Stimulated activated CD8-positive, alpha-beta memory T cell treated with anti-CD3 and anti-CD28 coated beads, Interleukin-2, amount 100 ng/mL, for 48 hours (primary cell): ENCODE measurements around the gene PRELID2.

Experiments used
- DNase-seq, 2 donors: peaks; one replicate each; pipeline ENCODE4 v3.0.0-alpha.2; 2020; ENCODE audit warnings: low read depth in 2 of 2

The PRELID2 gene

GRCh38 chr5:145797336-145797735 lies 37.8 kb downstream of the PRELID2 start:
- no peak for DNase-seq

- no peak for DNase-seq
These were observed 38.8 kb downstream of the PRELID2 start for GRCh38 chr5:145796318-145796717.

GRCh38 chr5:145793574-145793973 lies 41.6 kb downstream of the PRELID2 start:
- no peak for DNase-seq

- no peak for DNase-seq
These were observed 42.3 kb downstream of the PRELID2 start for GRCh38 chr5:145792840-145793239.

- DNase-seq, result no peak
These were observed 43.3 kb downstream of the PRELID2 start for GRCh38 chr5:145791866-145792265.

- DNase-seq, result no peak
These were observed 47.1 kb downstream of the PRELID2 start for GRCh38 chr5:145787996-145788395.

- no peak for DNase-seq
These were observed 47.6 kb downstream of the PRELID2 start for GRCh38 chr5:145787507-145787906.

- DNase-seq, result no peak
These were observed 48.1 kb downstream of the PRELID2 start for GRCh38 chr5:145787001-145787400.

- no peak for DNase-seq
These were observed 54.2 kb downstream of the PRELID2 start for GRCh38 chr5:145780982-145781381.

- no peak for DNase-seq
These were observed 56.8 kb downstream of the PRELID2 start for GRCh38 chr5:145778144-145778900.

GRCh38 chr5:145777445-145778063 lies 57.6 kb downstream of the PRELID2 start:
- DNase-seq, result no peak

- no peak for DNase-seq
These were observed 58.3 kb downstream of the PRELID2 start for GRCh38 chr5:145776886-145777285.

GRCh38 chr5:145775893-145776444 lies 59.2 kb downstream of the PRELID2 start:
- no peak for DNase-seq

- no peak for DNase-seq
These were observed 59.7 kb downstream of the PRELID2 start for GRCh38 chr5:145775411-145775810.

GRCh38 chr5:145774442-145774841 lies 60.7 kb downstream of the PRELID2 start:
- DNase-seq, result no peak

GRCh38 chr5:145772466-145772865 lies 62.7 kb downstream of the PRELID2 start:
- DNase-seq, result no peak

- no peak for DNase-seq
These were observed 66.3 kb downstream of the PRELID2 start for GRCh38 chr5:145768863-145769262.

- no peak for DNase-seq
These were observed 70.8 kb downstream of the PRELID2 start for GRCh38 chr5:145764325-145764724.

- no peak for DNase-seq
These were observed 72.3 kb downstream of the PRELID2 start for GRCh38 chr5:145762833-145763232.

- DNase-seq, result no peak
These were observed 73.9 kb downstream of the PRELID2 start for GRCh38 chr5:145761254-145761653.

- DNase-seq, result no peak
These were observed 74.5 kb downstream of the PRELID2 start for GRCh38 chr5:145760660-145761059.

GRCh38 chr5:145752947-145753346 lies 82.2 kb downstream of the PRELID2 start:
- no peak for DNase-seq

GRCh38 chr5:145752534-145752933 lies 82.6 kb downstream of the PRELID2 start:
- DNase-seq, result no peak
